IPS-18c (cell line): Measurements from ENCODE around the gene GPC1.
"Not testable (repeated sequence)": the region's sequence is repeated elsewhere in the genome, so short reads cannot be mapped to it uniquely, and the experiment has no call there.

Experiments used
- H3K4me3 ChIP-seq: 2 replicates; pipeline ENCODE4 v1.7.0; 2013; ENCODE audit warnings: low read depth, mild to moderate bottlenecking, low read length, moderate library complexity; ENCODE audit not compliant: insufficient read depth
- H3K9me3 ChIP-seq: one replicate; pipeline ENCODE4 v1.6.1; 2013; ENCODE audit warnings: mild to moderate bottlenecking, low read length, moderate library complexity; ENCODE audit not compliant: control insufficient read depth, insufficient read depth

GPC1 gene

DNA sequence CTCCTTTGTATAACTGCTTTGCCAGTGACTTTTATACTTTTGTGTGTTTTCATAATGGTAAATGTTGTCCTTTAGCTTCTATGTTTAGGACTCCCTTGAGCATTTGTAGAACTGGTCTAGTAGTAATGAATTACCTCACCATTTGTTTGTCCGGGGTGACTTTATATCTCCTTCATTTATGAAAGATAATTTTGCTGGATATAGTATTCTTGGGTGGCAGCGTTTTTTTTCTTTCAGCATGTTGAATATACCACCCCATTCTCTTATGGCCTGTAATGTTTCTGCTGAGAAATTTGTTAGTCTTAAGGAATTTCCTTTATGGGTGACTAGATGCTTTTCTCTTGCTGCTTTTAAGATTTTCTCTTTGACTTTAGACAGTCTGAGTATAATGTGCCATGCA, 56.0 kb downstream of the GPC1 start:
- Histone ChIP-seq H3K9me3 (peaks cover 2% of the 10 kb centered on the region), H3K4me3 (no peak overlapping the region)

- peaks cover 2% of the 10 kb centered on the region for H3K9me3 ChIP-seq
- no peak overlapping the region for H3K4me3 ChIP-seq
Observed at GRCh38 chr2:240494194-240494793, 58.8 kb downstream of the GPC1 start.

DNA sequence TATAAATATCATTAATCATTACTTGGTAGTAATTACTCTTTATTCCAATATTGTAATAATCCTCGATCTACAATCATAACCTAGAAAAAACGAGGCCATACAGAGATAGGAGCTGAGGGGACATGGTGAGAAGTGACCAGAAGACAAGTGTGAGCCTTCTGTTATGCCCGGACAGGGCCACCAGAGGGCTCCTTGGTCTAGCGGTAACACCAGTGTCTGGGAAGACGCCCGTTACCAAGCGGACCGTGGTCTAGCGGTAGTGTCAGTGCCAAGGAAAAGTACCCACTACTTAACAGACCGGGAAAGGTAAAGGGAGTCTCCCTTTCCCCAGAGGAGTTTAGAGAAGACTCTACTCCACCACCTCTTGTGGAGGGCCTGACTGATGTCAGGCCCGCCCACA, 59.5 kb downstream of the GPC1 start:
- H3K9me3 ChIP-seq, H3K4me3 ChIP-seq: not testable (repeated sequence)

GRCh38 chr2:240497082-240497481, 61.6 kb downstream of the GPC1 start:
- not testable (repeated sequence) for H3K4me3 ChIP-seq

GRCh38 chr2:240498171-240498957, 62.9 kb downstream of the GPC1 start:
- H3K9me3 ChIP-seq: no peaks in the 10 kb centered on the region

More at GRCh38 chr2:240497082-240497481, 61.6 kb downstream of the GPC1 start:
- H3K9me3 ChIP-seq: not testable (repeated sequence)

DNA sequence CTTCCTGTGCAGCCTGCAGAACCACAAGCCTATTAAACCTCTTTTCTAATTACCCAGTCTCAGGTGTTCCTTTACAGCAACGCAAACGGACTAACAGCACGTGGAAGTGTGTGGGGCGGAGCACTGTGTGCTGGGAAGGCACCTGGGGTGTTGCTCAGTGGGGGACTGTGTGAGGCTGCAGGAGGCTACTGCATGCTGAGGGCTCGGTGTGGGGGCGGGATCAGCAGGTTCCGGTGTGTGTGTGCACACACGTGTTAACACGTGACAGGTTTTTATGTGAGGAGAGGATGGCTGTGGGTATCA, 63.4 kb downstream of the GPC1 start:
- Histone ChIP-seq H3K4me3 (no peak overlapping the region), H3K9me3 (no peaks in the 10 kb centered on the region)

More at GRCh38 chr2:240498171-240498957, 62.9 kb downstream of the GPC1 start:
- H3K4me3 ChIP-seq: no peak overlapping the region

DNA sequence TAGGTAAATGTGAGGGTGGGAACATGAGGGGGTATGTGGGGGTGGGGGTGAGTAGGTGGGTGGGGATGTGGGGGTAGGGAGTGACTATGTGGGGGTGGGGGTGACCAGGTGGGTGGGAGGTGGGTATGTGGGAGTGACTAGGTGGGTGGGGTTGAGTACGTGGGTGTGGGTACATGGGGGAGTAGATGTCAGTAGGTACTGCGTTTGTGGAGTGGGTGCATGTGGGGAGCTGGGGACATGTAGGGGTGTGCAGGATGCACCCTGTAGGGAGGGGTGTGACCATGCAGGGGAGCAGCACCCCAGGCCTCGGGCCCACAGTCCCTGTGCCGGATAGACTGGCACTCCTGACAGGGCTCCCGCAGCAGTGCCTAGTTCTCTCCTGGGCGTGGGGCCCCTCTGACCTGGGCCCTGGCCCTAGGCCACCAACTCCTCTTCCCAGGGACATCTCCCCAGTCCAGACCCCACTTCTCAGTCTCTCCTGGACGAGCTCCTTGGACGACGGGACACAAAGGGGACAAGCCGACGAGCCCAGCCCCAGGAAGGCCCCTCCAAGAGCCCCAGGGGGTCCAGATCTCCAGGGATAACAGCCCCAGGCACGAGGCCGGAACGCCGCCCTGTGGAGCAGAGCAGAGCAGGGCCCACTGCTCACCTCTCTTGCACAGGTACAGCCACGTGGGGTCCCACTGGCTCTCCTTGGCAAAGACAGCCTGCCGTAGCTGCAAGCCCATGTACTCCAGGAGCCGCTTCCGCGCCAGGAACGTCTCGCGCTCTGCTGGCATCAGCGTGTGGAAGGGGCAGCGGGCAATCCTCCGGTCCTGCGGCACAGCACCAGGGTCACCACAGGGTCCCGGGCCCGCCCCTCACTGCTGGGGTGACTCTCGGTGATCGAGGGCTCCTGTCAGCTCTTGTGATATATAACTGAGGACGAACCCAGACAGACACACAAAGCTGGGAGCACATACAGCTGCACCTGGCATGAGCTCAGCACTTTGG, 64.1 kb downstream of the GPC1 start:
- no peaks in the 10 kb centered on the region for H3K9me3 ChIP-seq

GRCh38 chr2:240500561-240501423, 65.3 kb downstream of the GPC1 start:
- Histone ChIP-seq H3K9me3 (no peaks in the 10 kb centered on the region), H3K4me3 (no peak overlapping the region)

More for the DNA sequence above, 64.1 kb downstream of the GPC1 start:
- H3K4me3 ChIP-seq: no peak overlapping the region

DNA sequence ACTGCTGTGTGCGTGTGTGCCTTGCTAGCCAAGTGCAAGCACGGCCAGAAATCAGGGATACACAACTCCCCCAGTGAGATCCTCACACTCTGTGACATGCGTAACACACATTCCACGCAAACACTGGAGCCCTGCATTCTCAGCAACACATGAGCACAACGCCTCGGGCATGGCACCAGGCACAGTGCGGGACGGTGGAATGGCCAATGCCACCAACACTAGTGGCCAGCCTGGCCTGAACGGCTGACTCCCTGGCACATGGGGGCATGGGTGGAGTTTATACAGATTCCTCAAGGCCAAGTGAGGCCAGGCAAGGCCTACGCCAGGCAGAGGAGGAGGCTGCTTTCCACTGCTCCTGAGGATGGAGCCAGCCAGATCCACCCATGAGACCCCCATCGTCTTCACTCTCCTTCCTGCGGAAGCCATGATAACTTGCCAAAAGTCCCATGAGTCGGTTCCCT, 66.1 kb downstream of the GPC1 start:
- no peak overlapping the region for H3K4me3 ChIP-seq
- no peaks in the 10 kb centered on the region for H3K9me3 ChIP-seq

- Histone ChIP-seq H3K9me3 (no peaks in the 10 kb centered on the region), H3K4me3 (no peak overlapping the region)
Observed at GRCh38 chr2:240502059-240502429, 66.6 kb downstream of the GPC1 start.

GRCh38 chr2:240502430-240503121, 67.1 kb downstream of the GPC1 start:
- no peaks in the 10 kb centered on the region for H3K9me3 ChIP-seq
- no peak overlapping the region for H3K4me3 ChIP-seq

DNA sequence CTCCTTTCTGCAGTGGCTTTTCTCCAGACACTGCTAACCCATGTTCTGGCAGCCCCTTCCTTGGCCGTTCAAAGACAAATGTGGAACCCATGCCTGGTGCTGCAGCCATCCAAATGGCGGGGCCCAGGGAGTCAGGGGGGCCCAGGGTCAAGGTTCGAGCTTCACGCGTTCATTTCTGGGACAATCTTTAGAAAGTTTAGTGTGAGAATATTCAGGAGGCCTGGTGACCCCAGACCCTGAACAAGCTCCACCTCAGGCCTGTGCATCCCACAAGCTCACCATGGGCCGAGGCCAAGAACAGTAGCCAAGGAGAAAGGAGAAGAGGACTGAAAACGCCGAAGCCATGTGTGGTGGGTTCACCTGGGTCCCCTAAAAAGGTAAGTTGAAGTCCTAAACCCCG, 67.9 kb downstream of the GPC1 start:
- Histone ChIP-seq H3K9me3 (no peaks in the 10 kb centered on the region), H3K4me3 (no peak overlapping the region)

DNA sequence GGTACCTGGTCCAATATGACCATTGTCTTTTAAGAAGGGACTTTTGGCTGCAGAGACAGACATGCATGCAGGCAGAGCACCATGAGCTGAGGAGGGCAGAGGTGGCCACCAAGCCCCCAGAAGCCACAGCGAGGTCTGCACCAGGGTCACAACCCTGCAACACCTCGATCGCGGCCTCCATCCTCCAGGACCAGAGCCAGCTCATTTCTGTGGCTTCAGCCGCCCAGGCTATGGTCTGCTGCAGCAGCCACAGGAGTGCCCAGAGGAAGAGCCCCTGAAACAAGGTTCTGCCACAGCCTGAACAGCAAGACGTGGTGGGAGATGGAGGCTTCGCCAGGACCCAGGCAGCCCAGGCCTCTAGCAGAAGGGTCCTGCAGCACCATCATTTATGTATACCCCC, 68.4 kb downstream of the GPC1 start:
- Histone ChIP-seq H3K9me3 (no peaks in the 10 kb centered on the region), H3K4me3 (no peak overlapping the region)

- H3K9me3 ChIP-seq: no peaks in the 10 kb centered on the region
- no peak overlapping the region for H3K4me3 ChIP-seq
Observed at GRCh38 chr2:240505910-240506309, 70.4 kb downstream of the GPC1 start.

DNA sequence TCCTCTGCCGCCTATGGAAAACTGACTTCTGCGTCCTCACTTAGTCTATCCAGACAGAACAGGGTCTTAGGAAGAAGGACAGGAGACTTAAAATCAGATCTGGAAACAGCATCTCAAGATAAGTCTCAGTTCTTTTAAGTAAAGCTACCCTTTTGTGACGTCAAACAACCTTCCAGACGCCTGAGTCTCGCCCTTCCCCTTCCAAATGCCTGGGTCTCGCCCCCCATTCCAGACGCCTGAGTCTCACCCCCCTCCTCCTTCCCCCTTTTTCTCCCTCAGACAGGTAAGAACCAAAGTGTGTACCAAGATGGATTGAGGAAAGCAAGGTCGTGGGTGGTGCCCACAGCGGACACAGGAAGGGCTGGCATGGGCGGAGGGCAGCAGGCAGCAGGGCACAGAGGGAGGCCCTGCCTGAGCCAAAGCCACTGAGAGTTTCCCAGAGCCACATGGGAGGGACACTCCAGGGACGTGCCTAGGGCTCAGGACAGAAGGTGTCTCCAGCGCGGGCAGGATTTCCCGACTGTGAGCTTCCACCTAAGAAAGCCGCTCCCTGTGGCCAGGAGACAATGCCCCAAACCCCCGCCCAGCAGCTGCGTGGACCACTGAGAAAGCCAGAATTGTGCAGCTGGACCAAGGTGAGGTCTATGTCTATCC, 71.1 kb downstream of the GPC1 start:
- no peaks in the 10 kb centered on the region for H3K9me3 ChIP-seq
- H3K4me3 ChIP-seq: no peak overlapping the region
